H1 (cell line): ENCODE data around the gene EIF4E.

ENCODE experiments used
- BCL11A ChIP-seq, 2 experiments: IDR thresholded peaks; one replicate each; pipeline ENCODE4 v1.6.1; 2011; ENCODE audit warnings: low read depth in 2 of 2, low read length in 2 of 2, mild to moderate bottlenecking in 2 of 2
- BRCA1 ChIP-seq: IDR thresholded peaks from 2 replicates; pipeline ENCODE4 v1.6.1; 2012; ENCODE audit warnings: low read depth, low read length, improper control_type of control experiment
- CEBPB ChIP-seq: IDR thresholded peaks from 2 replicates; pipeline ENCODE4 v1.6.1; 2012; ENCODE audit warnings: low read depth, low read length
- CTCF ChIP-seq, 3 experiments: IDR thresholded peaks; 1 replicate in 2 of 3; 2 replicates in 1 of 3; pipeline versions ENCODE4 v1.5.1 to v1.6.1; 2011; ENCODE audit warnings: low read length in 3 of 3, mild to moderate bottlenecking in 3 of 3, inconsistent platforms in 2 of 3, low read depth in 1 of 3, moderate library complexity in 1 of 3; ENCODE audit not compliant: insufficient read depth in 1 of 3; ENCODE audit errors: control extremely low read depth in 1 of 3
- JUN ChIP-seq: IDR thresholded peaks from 2 replicates; pipeline ENCODE4 v1.6.1; 2011; ENCODE audit warnings: low read depth, mild to moderate bottlenecking, improper control_type of control experiment, low read length
- KDM5A ChIP-seq: fragments of 200-600 bp; IDR thresholded peaks from 2 replicates; pipeline ENCODE4 v1.7.1; 2012; ENCODE audit warnings: mild to moderate bottlenecking, low read length, inconsistent platforms, mixed read lengths
- NRF1 ChIP-seq: IDR thresholded peaks from 2 replicates; pipeline ENCODE4 v1.6.1; 2011; ENCODE audit warnings: mild to moderate bottlenecking, low read depth, low read length, improper control_type of control experiment
- POLR2A ChIP-seq, 2 experiments: IDR thresholded peaks; 1 replicate in 1 of 2; 2 replicates in 1 of 2; pipeline ENCODE4 v1.6.1; 2011; ENCODE audit warnings: low read depth in 2 of 2, low read length in 2 of 2, mild to moderate bottlenecking in 2 of 2; ENCODE audit errors: control extremely low read depth in 1 of 2
- POLR2AphosphoS5 ChIP-seq: IDR thresholded peaks from 2 replicates; pipeline ENCODE4 v1.6.1; 2011; ENCODE audit warnings: low read depth, low read length
- SP1 ChIP-seq: IDR thresholded peaks from 2 replicates; pipeline ENCODE4 v1.6.1; 2011; ENCODE audit warnings: low read depth, low read length
- TAF1 ChIP-seq: IDR thresholded peaks from 2 replicates; pipeline ENCODE4 v1.6.1; 2011; ENCODE audit warnings: mild to moderate bottlenecking, low read depth, low read length
- USF2 ChIP-seq: IDR thresholded peaks from 2 replicates; pipeline ENCODE4 v1.6.1; 2011; ENCODE audit warnings: low read length, improper control_type of control experiment

- TF ChIP-seq CTCF (IDR thresholded peaks at IDR 0.05; ENCODE audit: control extremely low read depth in 1 of 3, insufficient read depth in 1 of 3, low read depth in 1 of 3, low read length in 3 of 3), result no peak
- no peak for TF ChIP-seq POLR2A (IDR thresholded peaks at IDR 0.05; ENCODE audit: control extremely low read depth in 1 of 2, low read depth in 2 of 2, low read length in 2 of 2)
- no peak for TF ChIP-seq USF2
- TF ChIP-seq CEBPB, result no peak
- TF ChIP-seq POLR2AphosphoS5, result no peak
- no peak for TF ChIP-seq JUN
- TF ChIP-seq KDM5A, result no peak
- no peak for TF ChIP-seq BRCA1
- TF ChIP-seq NRF1, result no peak
- TF ChIP-seq SP1, result no peak
- no peak for TF ChIP-seq TAF1
- TF ChIP-seq BCL11A (IDR thresholded peaks at IDR 0.05; ENCODE audit: low read depth in 2 of 2, low read length in 2 of 2), result no peak
Measured at GRCh38 chr4:98887145-98887544, 41.8 kb downstream of the EIF4E start.
